WTC11 (cell line): Measurements from ENCODE around the gene SKOR2. TPM values are rescaled to one million over a fixed set of nuclear protein-coding genes. Genes with fewer than 3 reads are reported as not detected.
A peak's percentile ranks its signal among the peaks of the same experiment; 100 is the strongest.

Experiments
- ATAC-seq: fragments of 200-7000 bp; cut with Tn5 transposase; 2 replicates; pipeline ENCODE4 v1.10.0; 2021; ENCODE audit warnings: mild to moderate bottlenecking, moderate library complexity
- CTCF ChIA-PET: fragments of 300-600 bp; sonication (Branson Sonifier 250); formaldehyde crosslinking; loops from one replicate; lab custom pipeline; 2021; ENCODE audit warnings: antibody characterized with exemption; lab: Charles Lee
- POLR2A ChIA-PET: fragments of 350-600 bp; sonication (Branson Sonifier 250); formaldehyde crosslinking; loops from one replicate; lab custom pipeline; 2021; ENCODE audit warnings: antibody characterized with exemption; lab: Charles Lee
- DNase-seq: peaks from one replicate; pipeline ENCODE4 v3.0.0; 2021; ENCODE audit warnings: low spot score
- H3K27ac Mint-ChIP-seq: 2 replicates; pipeline ENCODE4 v1.8.0; 2021; ENCODE audit warnings: mixed read lengths
- H3K27me3 Mint-ChIP-seq: 2 replicates; pipeline ENCODE4 v1.8.0; 2021; ENCODE audit warnings: low read depth, mild to moderate bottlenecking, moderate library complexity, mixed read lengths
- H3K36me3 Mint-ChIP-seq: 2 replicates; pipeline ENCODE4 v1.8.0; 2021; ENCODE audit warnings: mixed read lengths
- H3K4me1 Mint-ChIP-seq: 2 replicates; pipeline ENCODE4 v1.8.0; 2022; ENCODE audit warnings: mixed read lengths
- H3K4me3 Mint-ChIP-seq: 2 replicates; pipeline ENCODE4 v1.8.0; 2021; ENCODE audit warnings: mild to moderate bottlenecking, moderate library complexity, mixed read lengths
- H3K9me3 Mint-ChIP-seq: 2 replicates; pipeline ENCODE4 v1.8.0; 2021; ENCODE audit warnings: mixed read lengths
- EMX1 ChIP-seq: fragments of 250-450 bp; sonication (Bioruptor Pico); IDR thresholded peaks from 2 replicates; pipeline ENCODE4 v1.8.0; 2021; ENCODE audit warnings: mild to moderate bottlenecking
- ERG ChIP-seq: fragments of 250-450 bp; sonication (Bioruptor Pico); IDR thresholded peaks from 2 replicates; pipeline ENCODE4 v1.8.0; 2021; ENCODE audit warnings: mild to moderate bottlenecking
- FOXJ3 ChIP-seq: sonication (generic); formaldehyde crosslinking; IDR thresholded peaks from 2 replicates; pipeline ENCODE4 v1.9.0; 2021; ENCODE audit warnings: missing genetic modification reagents, mild to moderate bottlenecking, borderline replicate concordance
- FOXK1 ChIP-seq: sonication (generic); formaldehyde crosslinking; IDR thresholded peaks from 2 replicates; pipeline ENCODE4 v1.8.0; 2022; ENCODE audit warnings: mild to moderate bottlenecking, moderate library complexity, missing genetic modification reagents
- GRHL2 ChIP-seq: fragments of 250-450 bp; sonication (Bioruptor Pico); IDR thresholded peaks from 2 replicates; pipeline ENCODE4 v1.8.0; 2022; ENCODE audit warnings: mild to moderate bottlenecking, moderate library complexity; ENCODE audit not compliant: insufficient replicate concordance, severe bottlenecking
- NR1H2 ChIP-seq: sonication (generic); formaldehyde crosslinking; IDR thresholded peaks from 2 replicates; pipeline ENCODE4 v1.9.0; 2021; ENCODE audit warnings: mild to moderate bottlenecking, moderate library complexity, missing genetic modification reagents
- NR3C1 ChIP-seq: sonication (generic); formaldehyde crosslinking; conservative IDR thresholded peaks from 2 replicates; pipeline ENCODE4 v1.8.1; 2023; ENCODE audit warnings: low read depth, mild to moderate bottlenecking, missing genetic modification reagents
- PRDM15 ChIP-seq: sonication (generic); formaldehyde crosslinking; IDR thresholded peaks from 2 replicates; pipeline ENCODE4 v1.8.0; 2022; ENCODE audit warnings: missing genetic modification reagents
- PRRX2 ChIP-seq: fragments of 250-450 bp; sonication (Bioruptor Pico); IDR thresholded peaks from 2 replicates; pipeline ENCODE4 v1.8.0; 2021; ENCODE audit warnings: mild to moderate bottlenecking
- RORB ChIP-seq: fragments of 250-450 bp; sonication (Bioruptor Pico); IDR thresholded peaks from 2 replicates; pipeline ENCODE4 v1.9.0; 2021; ENCODE audit warnings: mild to moderate bottlenecking
- SOX15 ChIP-seq: fragments of 250-450 bp; sonication (Bioruptor Pico); IDR thresholded peaks from 2 replicates; pipeline ENCODE4 v1.9.0; 2021; ENCODE audit warnings: mild to moderate bottlenecking
- TEAD1 ChIP-seq: sonication (generic); formaldehyde crosslinking; IDR thresholded peaks from 2 replicates; pipeline ENCODE4 v1.8.0; 2022; ENCODE audit warnings: mild to moderate bottlenecking, missing genetic modification reagents
- ZBTB21 ChIP-seq: sonication (generic); formaldehyde crosslinking; IDR thresholded peaks from 2 replicates; pipeline ENCODE4 v1.8.1; 2023; ENCODE audit warnings: mild to moderate bottlenecking, missing genetic modification reagents, borderline replicate concordance
- ZNF121 ChIP-seq: sonication (generic); formaldehyde crosslinking; IDR thresholded peaks from 2 replicates; pipeline ENCODE4 v1.8.0; 2023; ENCODE audit warnings: missing genetic modification reagents
- ZNF138 ChIP-seq: sonication (generic); formaldehyde crosslinking; conservative IDR thresholded peaks from 2 replicates; pipeline ENCODE4 v1.8.1; 2022; ENCODE audit warnings: mild to moderate bottlenecking, moderate library complexity, missing genetic modification reagents
- total RNA-seq: library from RNA; stranded (reverse); gene quantifications from 3 replicates; pipeline ENCODE4 v1.2.3, GENCODE V29; 2021
- TF ChIP-seq, protein P1 (sequence below): fragments of 200-600 bp; IDR thresholded peaks from 2 replicates; pipeline ENCODE4 v1.8.0; 2022; ENCODE audit warnings: antibody characterized with exemption
- TF ChIP-seq, protein P2 (sequence below): sonication (generic); formaldehyde crosslinking; IDR thresholded peaks from 2 replicates; pipeline ENCODE4 v1.8.1; 2022; ENCODE audit warnings: low read depth, missing genetic modification reagents, borderline replicate concordance
- TF ChIP-seq, protein P3 (sequence below): sonication (generic); formaldehyde crosslinking; IDR thresholded peaks from 2 replicates; pipeline ENCODE4 v1.8.1; 2023; ENCODE audit warnings: mild to moderate bottlenecking, missing genetic modification reagents

The SKOR2 gene
- total RNA-seq, 1 experiment from 2014 or later: 1.3 TPM

- CTCF ChIA-PET: interaction anchor here (0.9 to 4.5 kb wide), 2 partner anchors 12 to 21 kb away, joined by 3 to 31 read pairs; no protein-coding TSS in a partner anchor
- Mint-ChIP-seq H3K4me3 (peak overlapping the region; percentile 62; the same call in 1 of the 2 replicates), H3K4me1 (peaks cover 67% of the 10 kb centered on the region), H3K9me3 (no peaks in the 10 kb centered on the region), H3K27ac (no peak overlapping the region), H3K27me3 (peaks cover 83% of the 10 kb centered on the region), H3K36me3 (peaks cover 8% of the 10 kb centered on the region; the same call in 1 of the 2 replicates)
- no peak for TF ChIP-seq EMX1 (CRISPR knock-in tag)
- no peak for TF ChIP-seq NR1H2 (CRISPR knock-in tag)
- no peak for TF ChIP-seq ZNF121
- TF ChIP-seq ERG (CRISPR knock-in tag): no peak
- no peak for TF ChIP-seq PRRX2 (CRISPR knock-in tag)
- TF ChIP-seq, protein P1, sequence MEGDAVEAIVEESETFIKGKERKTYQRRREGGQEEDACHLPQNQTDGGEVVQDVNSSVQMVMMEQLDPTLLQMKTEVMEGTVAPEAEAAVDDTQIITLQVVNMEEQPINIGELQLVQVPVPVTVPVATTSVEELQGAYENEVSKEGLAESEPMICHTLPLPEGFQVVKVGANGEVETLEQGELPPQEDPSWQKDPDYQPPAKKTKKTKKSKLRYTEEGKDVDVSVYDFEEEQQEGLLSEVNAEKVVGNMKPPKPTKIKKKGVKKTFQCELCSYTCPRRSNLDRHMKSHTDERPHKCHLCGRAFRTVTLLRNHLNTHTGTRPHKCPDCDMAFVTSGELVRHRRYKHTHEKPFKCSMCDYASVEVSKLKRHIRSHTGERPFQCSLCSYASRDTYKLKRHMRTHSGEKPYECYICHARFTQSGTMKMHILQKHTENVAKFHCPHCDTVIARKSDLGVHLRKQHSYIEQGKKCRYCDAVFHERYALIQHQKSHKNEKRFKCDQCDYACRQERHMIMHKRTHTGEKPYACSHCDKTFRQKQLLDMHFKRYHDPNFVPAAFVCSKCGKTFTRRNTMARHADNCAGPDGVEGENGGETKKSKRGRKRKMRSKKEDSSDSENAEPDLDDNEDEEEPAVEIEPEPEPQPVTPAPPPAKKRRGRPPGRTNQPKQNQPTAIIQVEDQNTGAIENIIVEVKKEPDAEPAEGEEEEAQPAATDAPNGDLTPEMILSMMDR: no peak
- TF ChIP-seq GRHL2 (CRISPR knock-in tag): no peak
- TF ChIP-seq, protein P2, sequence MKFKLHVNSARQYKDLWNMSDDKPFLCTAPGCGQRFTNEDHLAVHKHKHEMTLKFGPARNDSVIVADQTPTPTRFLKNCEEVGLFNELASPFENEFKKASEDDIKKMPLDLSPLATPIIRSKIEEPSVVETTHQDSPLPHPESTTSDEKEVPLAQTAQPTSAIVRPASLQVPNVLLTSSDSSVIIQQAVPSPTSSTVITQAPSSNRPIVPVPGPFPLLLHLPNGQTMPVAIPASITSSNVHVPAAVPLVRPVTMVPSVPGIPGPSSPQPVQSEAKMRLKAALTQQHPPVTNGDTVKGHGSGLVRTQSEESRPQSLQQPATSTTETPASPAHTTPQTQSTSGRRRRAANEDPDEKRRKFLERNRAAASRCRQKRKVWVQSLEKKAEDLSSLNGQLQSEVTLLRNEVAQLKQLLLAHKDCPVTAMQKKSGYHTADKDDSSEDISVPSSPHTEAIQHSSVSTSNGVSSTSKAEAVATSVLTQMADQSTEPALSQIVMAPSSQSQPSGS (CRISPR knock-in tag): no peak
- no peak for TF ChIP-seq ZNF138 (CRISPR knock-in tag)
- no peak for TF ChIP-seq RORB (CRISPR knock-in tag)
- TF ChIP-seq NR3C1 (CRISPR knock-in tag): no peak
- TF ChIP-seq, protein P3, sequence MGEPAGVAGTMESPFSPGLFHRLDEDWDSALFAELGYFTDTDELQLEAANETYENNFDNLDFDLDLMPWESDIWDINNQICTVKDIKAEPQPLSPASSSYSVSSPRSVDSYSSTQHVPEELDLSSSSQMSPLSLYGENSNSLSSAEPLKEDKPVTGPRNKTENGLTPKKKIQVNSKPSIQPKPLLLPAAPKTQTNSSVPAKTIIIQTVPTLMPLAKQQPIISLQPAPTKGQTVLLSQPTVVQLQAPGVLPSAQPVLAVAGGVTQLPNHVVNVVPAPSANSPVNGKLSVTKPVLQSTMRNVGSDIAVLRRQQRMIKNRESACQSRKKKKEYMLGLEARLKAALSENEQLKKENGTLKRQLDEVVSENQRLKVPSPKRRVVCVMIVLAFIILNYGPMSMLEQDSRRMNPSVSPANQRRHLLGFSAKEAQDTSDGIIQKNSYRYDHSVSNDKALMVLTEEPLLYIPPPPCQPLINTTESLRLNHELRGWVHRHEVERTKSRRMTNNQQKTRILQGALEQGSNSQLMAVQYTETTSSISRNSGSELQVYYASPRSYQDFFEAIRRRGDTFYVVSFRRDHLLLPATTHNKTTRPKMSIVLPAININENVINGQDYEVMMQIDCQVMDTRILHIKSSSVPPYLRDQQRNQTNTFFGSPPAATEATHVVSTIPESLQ: no peak
- no peak for TF ChIP-seq ZBTB21 (CRISPR knock-in tag)
- no peak for TF ChIP-seq SOX15 (CRISPR knock-in tag)
- TF ChIP-seq PRDM15: no peak
- TF ChIP-seq TEAD1 (CRISPR knock-in tag): no peak
- no peak for TF ChIP-seq FOXJ3 (CRISPR knock-in tag)
- no peak for TF ChIP-seq FOXK1 (CRISPR knock-in tag)
- DNase-seq (no peak), ATAC-seq (no peak)
- POLR2A ChIA-PET: no interaction called here
These were observed 2.0 kb downstream of the SKOR2 start for GRCh38 chr18:47249314-47249981.
